HG02588 (cell line): ENCODE measurements around the gene PINK1.
"Not testable (repeated sequence)": the region's sequence is repeated elsewhere in the genome, so short reads cannot be mapped to it uniquely, and the experiment has no call there.

ENCODE experiments used
- ATAC-seq: cut with Tn5 transposase; IDR thresholded peaks from one replicate; pipeline ENCODE4 v1.9.1; 2021; ENCODE audit warnings: mild to moderate bottlenecking, moderate library complexity; ENCODE audit not compliant: unreplicated experiment

Gene PINK1

GRCh38 chr1:20633190-20634064, at the start of gene PINK1:
Gene PINK1 (plus strand): TSS chr1:20633458. CDS start chr1:20633549, 91 bp downstream.
- peak; percentile 69 for ATAC-seq

- ATAC-seq: no peak
These were observed 48.4 kb upstream of the PINK1 start for GRCh38 chr1:20584890-20585289.

- no peak for ATAC-seq
These were observed 46.2 kb upstream of the PINK1 start for GRCh38 chr1:20586953-20587660.

GRCh38 chr1:20587661-20588053, 45.6 kb upstream of the PINK1 start:
- no peak for ATAC-seq

- ATAC-seq: no peak
These were observed 44.5 kb upstream of the PINK1 start, which contains the start of gene CDA for GRCh38 chr1:20588634-20589225. Gene CDA (plus strand): TSS chr1:20589097. CDS start chr1:20589130, 33 bp downstream.

- ATAC-seq: no peak
These were observed 43.7 kb upstream of the PINK1 start for GRCh38 chr1:20589331-20590278.

- no peak for ATAC-seq
These were observed 42.9 kb upstream of the PINK1 start for GRCh38 chr1:20590306-20590777.

GRCh38 chr1:20593756-20594155, 39.5 kb upstream of the PINK1 start:
- no peak for ATAC-seq

GRCh38 chr1:20594746-20595145, 38.5 kb upstream of the PINK1 start:
- ATAC-seq: no peak

GRCh38 chr1:20596106-20596505, 37.2 kb upstream of the PINK1 start:
- ATAC-seq: no peak

GRCh38 chr1:20597650-20598049, 35.6 kb upstream of the PINK1 start:
- no peak for ATAC-seq

- ATAC-seq: no peak
These were observed 33.1 kb upstream of the PINK1 start for GRCh38 chr1:20600156-20600555.

- ATAC-seq: no peak
These were observed 32.0 kb upstream of the PINK1 start for GRCh38 chr1:20601129-20601825.

GRCh38 chr1:20602851-20603450, 30.3 kb upstream of the PINK1 start:
- no peak for ATAC-seq

GRCh38 chr1:20603504-20604464, 29.5 kb upstream of the PINK1 start:
- no peak for ATAC-seq

- no peak for ATAC-seq
These were observed 28.6 kb upstream of the PINK1 start for GRCh38 chr1:20604678-20605077.

GRCh38 chr1:20606801-20607570, 26.3 kb upstream of the PINK1 start:
- ATAC-seq: not testable (repeated sequence)
